IMR-90 (cell line): ENCODE results near the gene EYS. TPM values are rescaled to one million over a fixed set of nuclear protein-coding genes. Genes with fewer than 3 reads are reported as not detected.

ENCODE experiments used
- ATAC-seq: fragments of 200-7000 bp; cut with Tn5 transposase; 2 replicates; pipeline ENCODE4 v1.9.1; 2020; ENCODE audit warnings: low read depth, mild to moderate bottlenecking, moderate library complexity
- BruUV-seq: library from RNA; stranded (reverse); fragments of 400-500 nt; replicated peaks from 2 replicates; lab custom pipeline; 2021; lab: Mats Ljungman, UMichigan
- CTCF ChIA-PET: fragments of 300-600 bp; formaldehyde crosslinking; extraction: SDS; loops from one replicate; lab custom pipeline; 2021; ENCODE audit warnings: antibody characterized with exemption; lab: Yijun Ruan, JAX
- POLR2A ChIA-PET: fragments of 300-600 bp; sonication (Branson Sonifier 250); formaldehyde crosslinking; loops from one replicate; lab custom pipeline; 2022; ENCODE audit warnings: antibody characterized with exemption; ENCODE audit not compliant: unreplicated experiment; lab: Charles Lee
- DNase-seq: peaks from one replicate; pipeline ENCODE4 v3.0.0; 2013
- H2AFZ ChIP-seq: replicated peaks from 2 replicates; pipeline ENCODE3; 2013; ENCODE audit warnings: low read length, mild to moderate bottlenecking; ENCODE audit not compliant: poor library complexity
- H2AK5ac ChIP-seq: 2 replicates; pipeline ENCODE4 v1.6.1; 2013; ENCODE audit warnings: low read depth, low read length, inconsistent platforms
- H2AK9ac ChIP-seq: replicated peaks from 2 replicates; pipeline ENCODE3; 2013; ENCODE audit warnings: mild to moderate bottlenecking, low read depth, low read length, moderate library complexity; ENCODE audit not compliant: poor library complexity
- H2BK120ac ChIP-seq: 2 replicates; pipeline ENCODE4 v1.6.1; 2013; ENCODE audit warnings: low read depth, low read length, inconsistent platforms
- H2BK15ac ChIP-seq: 3 replicates; pipeline ENCODE4 v1.6.1; 2013; ENCODE audit warnings: low read depth, low read length, inconsistent platforms
- H2BK20ac ChIP-seq: 2 replicates; pipeline ENCODE4 v1.6.1; 2013; ENCODE audit warnings: low read depth, mild to moderate bottlenecking, inconsistent platforms, low read length, moderate library complexity
- H2BK5ac ChIP-seq: 2 replicates; pipeline ENCODE4 v1.6.1; 2013; ENCODE audit warnings: mild to moderate bottlenecking, low read depth, low read length, inconsistent platforms; ENCODE audit not compliant: poor library complexity, severe bottlenecking
- H3K14ac ChIP-seq: replicated peaks from 2 replicates; pipeline ENCODE4 v1.6.1; 2013; ENCODE audit warnings: low read depth, low read length, inconsistent platforms
- H3K18ac ChIP-seq: 2 replicates; pipeline ENCODE4 v1.6.1; 2013; ENCODE audit warnings: low read depth, low read length, control low read depth
- H3K23ac ChIP-seq: 2 replicates; pipeline ENCODE4 v1.6.1; 2013; ENCODE audit warnings: low read depth, low read length, inconsistent platforms
- H3K27ac ChIP-seq: 2 replicates; pipeline ENCODE4 v1.5.1; 2013; ENCODE audit warnings: mild to moderate bottlenecking, control low read depth, low read length; ENCODE audit not compliant: insufficient read depth
- H3K27me3 ChIP-seq: 2 replicates; pipeline ENCODE4 v1.6.1; 2013; ENCODE audit warnings: low read length; ENCODE audit not compliant: control insufficient read depth, insufficient read depth
- H3K36me3 ChIP-seq: 2 replicates; pipeline ENCODE4 v1.6.1; 2013; ENCODE audit warnings: low read length, mixed read lengths; ENCODE audit not compliant: control insufficient read depth, insufficient read depth
- H3K4ac ChIP-seq: 2 replicates; pipeline ENCODE4 v1.6.1; 2013; ENCODE audit warnings: low read depth, low read length, inconsistent platforms
- H3K4me1 ChIP-seq: 2 replicates; pipeline ENCODE4 v1.6.1; 2013; ENCODE audit warnings: low read length, mixed read lengths; ENCODE audit not compliant: control insufficient read depth, insufficient read depth
- H3K4me2 ChIP-seq: 2 replicates; pipeline ENCODE4 v1.6.1; 2013; ENCODE audit warnings: low read depth, mild to moderate bottlenecking, control low read depth, low read length, moderate library complexity
- H3K4me3 ChIP-seq: 2 replicates; pipeline ENCODE4 v1.5.1; 2013; ENCODE audit warnings: low read depth, mild to moderate bottlenecking, control low read depth, low read length, moderate library complexity; ENCODE audit not compliant: insufficient read depth
- H3K56ac ChIP-seq: 2 replicates; pipeline ENCODE4 v1.6.1; 2013; ENCODE audit warnings: low read length, inconsistent platforms; ENCODE audit not compliant: insufficient read depth; ENCODE audit errors: extremely low read depth
- H3K79me1 ChIP-seq, 2 experiments: 2 replicates each; pipeline ENCODE4 v1.6.1; 2013; ENCODE audit warnings: low read length in 2 of 2, inconsistent platforms in 1 of 2, low read depth in 1 of 2
- H3K9ac ChIP-seq: 2 replicates; pipeline ENCODE4 v1.6.1; 2013; ENCODE audit warnings: low read depth, low read length, control low read depth
- H3K9me1 ChIP-seq: 2 replicates; pipeline ENCODE4 v1.6.1; 2013; ENCODE audit warnings: low read length, inconsistent platforms; ENCODE audit not compliant: insufficient read depth
- H3K9me3 ChIP-seq: 2 replicates; pipeline ENCODE4 v1.6.1; 2013; ENCODE audit warnings: low read length; ENCODE audit not compliant: control insufficient read depth, insufficient read depth
- H4K20me1 ChIP-seq: 2 replicates; pipeline ENCODE4 v1.6.1; 2013; ENCODE audit warnings: low read length, inconsistent platforms; ENCODE audit not compliant: insufficient read depth
- H4K5ac ChIP-seq: 2 replicates; pipeline ENCODE4 v1.6.1; 2013; ENCODE audit warnings: mild to moderate bottlenecking, low read depth, low read length, control low read depth
- H4K8ac ChIP-seq, 2 experiments: 2 replicates each; pipeline ENCODE4 v1.6.1; 2013; ENCODE audit warnings: low read depth in 2 of 2, low read length in 2 of 2, control low read depth in 1 of 2, inconsistent platforms in 1 of 2
- H4K91ac ChIP-seq: 2 replicates; pipeline ENCODE4 v1.6.1; 2013; ENCODE audit warnings: low read depth, low read length, inconsistent platforms; ENCODE audit not compliant: insufficient read depth
- BHLHE40 ChIP-seq: fragments of 150-350 bp; IDR thresholded peaks from 2 replicates; pipeline ENCODE4 v1.6.1; 2016; ENCODE audit warnings: mild to moderate bottlenecking, low read depth, low read length
- CEBPB ChIP-seq: IDR thresholded peaks from 2 replicates; pipeline ENCODE4 v1.6.1; 2012; ENCODE audit warnings: low read depth, low read length, improper control_type of control experiment
- CHD1 ChIP-seq: IDR thresholded peaks from 2 replicates; pipeline ENCODE4 v1.6.1; 2012; ENCODE audit warnings: low read depth, low read length, improper control_type of control experiment
- CTCF ChIP-seq: conservative IDR thresholded peaks from 2 replicates; pipeline ENCODE4 v1.5.1; 2012; ENCODE audit warnings: mild to moderate bottlenecking, low read depth, low read length, improper control_type of control experiment
- MAFK ChIP-seq: IDR thresholded peaks from 2 replicates; pipeline ENCODE4 v1.6.1; 2012; ENCODE audit warnings: low read depth, low read length, improper control_type of control experiment
- MAZ ChIP-seq: IDR thresholded peaks from 2 replicates; pipeline ENCODE4 v1.6.1; 2012; ENCODE audit warnings: low read depth, mild to moderate bottlenecking, low read length, improper control_type of control experiment, moderate library complexity, borderline replicate concordance
- NFE2L2 ChIP-seq: fragments of 150-350 bp; IDR thresholded peaks from 2 replicates; pipeline ENCODE4 v1.6.1; 2016; ENCODE audit warnings: low read depth, mild to moderate bottlenecking, low read length
- POLR2A ChIP-seq: IDR thresholded peaks from 2 replicates; pipeline ENCODE4 v1.6.1; 2012; ENCODE audit warnings: mild to moderate bottlenecking, low read depth, low read length
- RAD21 ChIP-seq: IDR thresholded peaks from 2 replicates; pipeline ENCODE4 v1.6.1; 2012; ENCODE audit warnings: low read length, improper control_type of control experiment
- RCOR1 ChIP-seq: IDR thresholded peaks from 2 replicates; pipeline ENCODE4 v1.6.1; 2012; ENCODE audit warnings: mild to moderate bottlenecking, low read length, improper control_type of control experiment; ENCODE audit not compliant: insufficient replicate concordance
- RFX5 ChIP-seq: IDR thresholded peaks from 2 replicates; pipeline ENCODE4 v1.8.0; 2012; ENCODE audit warnings: low read depth, mild to moderate bottlenecking, low read length, moderate library complexity
- USF2 ChIP-seq: fragments of 150-350 bp; IDR thresholded peaks from 2 replicates; pipeline ENCODE4 v1.6.1; 2017; ENCODE audit warnings: mild to moderate bottlenecking, antibody characterized with exemption, low read length, low read depth
- WGBS, 2 experiments: methylation state at CpG; one replicate each; pipeline versions ENCODE4 v1.1.5 to v1.1.7; 2013; ENCODE audit warnings: missing lambda C conversion rate in 2 of 2; ENCODE audit not compliant: insufficient read length in 1 of 2; ENCODE audit errors: extremely low coverage in 2 of 2; 5-methylcytosine and 5-hydroxymethylcytosine counted together
- dilution Hi-C: fragments of 300-500 bp; cut with HindIII; formaldehyde crosslinking; loops from one replicate; pipeline ENCODE4 v1.14.3; 2018; ENCODE audit warnings: low sequenced_read_pairs; ENCODE audit not compliant: unreplicated experiment
- in situ Hi-C: fragments of 300-500 bp; cut with MboI; formaldehyde crosslinking; loops from 3 replicates; pipeline ENCODE4 v1.14.3; 2019; ENCODE audit warnings: low sequenced_read_pairs, inconsistent platforms, mixed read lengths
- intact Hi-C: fragments of 100-400 bp; cut with micrococcal nuclease; formaldehyde crosslinking; loops from 2 replicates; pipeline ENCODE4 v1.10.0; 2022
- polyA plus RNA-seq, 3 experiments: library from polyadenylated mRNA; depleted of rRNA; stranded (reverse); fragments of >200 nt; gene quantifications; 2 replicates each; pipeline ENCODE4 v1.2.3, GENCODE V29; 2012; ENCODE audit warnings: low replicate concordance in 1 of 3
- total RNA-seq: library from RNA; depleted of rRNA; stranded (reverse); fragments of >200 nt; gene quantifications from 2 replicates; pipeline ENCODE4 v1.2.3, GENCODE V29; 2012
- TF ChIP-seq, protein P1 (sequence below): fragments of 150-350 bp; IDR thresholded peaks from 2 replicates; pipeline ENCODE4 v1.6.1; 2016; ENCODE audit warnings: low read depth, mild to moderate bottlenecking, low read length, moderate library complexity, borderline replicate concordance

The EYS gene
- total and polyA plus RNA-seq, 2 of the 4 experiments (the other 2 are of a cell fraction) = under 0.01 TPM; not detected in 1

DNA sequence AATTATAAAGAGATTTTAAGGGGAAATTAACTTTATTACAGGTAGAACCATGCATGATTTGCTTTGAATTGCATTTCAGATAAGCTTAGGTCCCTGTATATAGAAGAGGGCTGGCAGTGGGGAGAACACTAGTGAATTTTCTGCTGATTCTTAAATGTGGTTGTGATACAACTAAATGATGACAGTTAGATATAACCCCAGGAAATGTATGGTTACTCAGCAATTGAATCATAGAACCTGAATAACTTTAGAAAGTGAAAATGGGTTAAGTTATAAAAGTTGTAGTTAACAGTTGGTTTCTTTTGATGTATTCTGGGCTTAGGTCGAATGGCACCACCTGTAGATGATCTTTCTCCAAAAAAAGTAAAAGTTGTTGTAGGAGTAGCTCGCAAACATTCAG is 2001.3 kb downstream of the EYS start:
- Histone ChIP-seq H3K9me3 (no peaks in the 10 kb centered on the region), H3K27ac (no peak overlapping the region), H3K14ac (no peak overlapping the region), H3K18ac (no peak overlapping the region), H2AFZ (no peak overlapping the region), H3K9me1 (no peaks in the 10 kb centered on the region), H2BK20ac (no peak overlapping the region), H3K23ac (no peak overlapping the region), H3K9ac (no peak overlapping the region), H3K4me3 (no peak overlapping the region), H2AK5ac (no peak overlapping the region), H3K36me3 (peaks cover 17% of the 10 kb centered on the region), H3K27me3 (no peaks in the 10 kb centered on the region), H3K56ac (no peak overlapping the region), H3K4me2 (no peak overlapping the region), H2BK15ac (no peak overlapping the region), H4K8ac (no peak overlapping the region), H4K91ac (no peak overlapping the region), H3K79me1 (no peaks in the 10 kb centered on the region; a peak in 2 of 4 replicates), H3K4me1 (no peaks in the 10 kb centered on the region), H2AK9ac (no peak overlapping the region), H2BK120ac (no peak overlapping the region), H4K20me1 (no peaks in the 10 kb centered on the region), H3K4ac (no peak overlapping the region), H4K5ac (no peak overlapping the region), H2BK5ac (no peak overlapping the region)
- no peak for ATAC-seq
- in situ Hi-C loops = no loop called here
- CTCF ChIA-PET = no interaction called here
- no TSS peak for BruUV-seq
- intact Hi-C loops = no loop called here
- POLR2A ChIA-PET = no interaction called here
- dilution Hi-C loops = no loop called here
- no peak for TF ChIP-seq NFE2L2
- no peak for TF ChIP-seq CEBPB
- TF ChIP-seq MAFK = no peak
- TF ChIP-seq CHD1 = no peak
- no peak for TF ChIP-seq RFX5
- no peak for TF ChIP-seq POLR2A
- TF ChIP-seq RCOR1 = no peak
- TF ChIP-seq, protein P1, sequence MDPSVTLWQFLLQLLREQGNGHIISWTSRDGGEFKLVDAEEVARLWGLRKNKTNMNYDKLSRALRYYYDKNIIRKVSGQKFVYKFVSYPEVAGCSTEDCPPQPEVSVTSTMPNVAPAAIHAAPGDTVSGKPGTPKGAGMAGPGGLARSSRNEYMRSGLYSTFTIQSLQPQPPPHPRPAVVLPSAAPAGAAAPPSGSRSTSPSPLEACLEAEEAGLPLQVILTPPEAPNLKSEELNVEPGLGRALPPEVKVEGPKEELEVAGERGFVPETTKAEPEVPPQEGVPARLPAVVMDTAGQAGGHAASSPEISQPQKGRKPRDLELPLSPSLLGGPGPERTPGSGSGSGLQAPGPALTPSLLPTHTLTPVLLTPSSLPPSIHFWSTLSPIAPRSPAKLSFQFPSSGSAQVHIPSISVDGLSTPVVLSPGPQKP = no peak
- no peak for TF ChIP-seq BHLHE40
- no peak for TF ChIP-seq CTCF
- TF ChIP-seq RAD21 = no peak
- TF ChIP-seq USF2 = no peak
- no peak for TF ChIP-seq MAZ
- DNase-seq = no peak
- WGBS, 2 experiments = no CpG with 5 or more reads among the region's 2 CpGs
